Mesendoderm (in vitro differentiated cells): ENCODE results near the gene RPP21.

Experiments used
- DNase-seq: peaks from one replicate; pipeline ENCODE4 v3.0.0; 2013
- H2AK5ac ChIP-seq: 2 replicates; pipeline ENCODE4 v1.6.1; 2013; ENCODE audit warnings: low read length, inconsistent platforms
- H2BK120ac ChIP-seq: 2 replicates; pipeline ENCODE4 v1.6.1; 2013; ENCODE audit warnings: low read depth, mild to moderate bottlenecking, low read length, moderate library complexity, mixed read lengths
- H2BK15ac ChIP-seq: replicated peaks from 2 replicates; pipeline ENCODE4 v1.6.1; 2013; ENCODE audit warnings: low read depth, mild to moderate bottlenecking, moderate library complexity
- H2BK5ac ChIP-seq: 2 replicates; pipeline ENCODE4 v1.6.1; 2013; ENCODE audit warnings: low read length, inconsistent platforms
- H3K18ac ChIP-seq: 2 replicates; pipeline ENCODE4 v1.6.1; 2013; ENCODE audit warnings: mild to moderate bottlenecking, low read length, mixed read lengths
- H3K23ac ChIP-seq: one replicate; pipeline ENCODE4 v1.6.1; 2013; ENCODE audit warnings: low read length
- H3K27ac ChIP-seq: 2 replicates; pipeline ENCODE4 v1.5.1; 2013; ENCODE audit warnings: low read depth, mild to moderate bottlenecking, inconsistent platforms, low read length, moderate library complexity
- H3K27me3 ChIP-seq: 2 replicates; pipeline ENCODE4 v1.6.1; 2013; ENCODE audit warnings: low read length, control low read depth, mild to moderate bottlenecking, inconsistent platforms; ENCODE audit not compliant: insufficient read depth, poor library complexity
- H3K36me3 ChIP-seq: 2 replicates; pipeline ENCODE4 v1.6.1; 2013; ENCODE audit warnings: low read length, inconsistent platforms; ENCODE audit not compliant: control insufficient read depth, insufficient read depth
- H3K4ac ChIP-seq: one replicate; pipeline ENCODE4 v1.6.1; 2013; ENCODE audit warnings: low read depth, mild to moderate bottlenecking, low read length, moderate library complexity
- H3K4me1 ChIP-seq: 2 replicates; pipeline ENCODE4 v1.6.1; 2013; ENCODE audit warnings: low read depth, low read length, inconsistent platforms; ENCODE audit not compliant: control insufficient read depth
- H3K4me2 ChIP-seq: 2 replicates; pipeline ENCODE4 v1.6.1; 2013; ENCODE audit warnings: low read length
- H3K4me3 ChIP-seq: 2 replicates; pipeline ENCODE4 v1.5.1; 2013; ENCODE audit warnings: mild to moderate bottlenecking, low read length
- H3K56ac ChIP-seq: one replicate; pipeline ENCODE4 v1.6.1; 2013; ENCODE audit warnings: low read length
- H3K79me1 ChIP-seq: 2 replicates; pipeline ENCODE4 v1.6.1; 2013; ENCODE audit warnings: low read length, inconsistent platforms
- H3K79me2 ChIP-seq: 2 replicates; pipeline ENCODE4 v1.6.1; 2013; ENCODE audit warnings: mild to moderate bottlenecking, low read length; ENCODE audit not compliant: control insufficient read depth, insufficient read depth
- H3K9ac ChIP-seq: 2 replicates; pipeline ENCODE4 v1.6.1; 2013; ENCODE audit warnings: low read length, inconsistent platforms
- H4K5ac ChIP-seq: one replicate; pipeline ENCODE4 v1.6.1; 2013; ENCODE audit warnings: low read length
- H4K8ac ChIP-seq: one replicate; pipeline ENCODE4 v1.6.1; 2013; ENCODE audit warnings: low read depth, mild to moderate bottlenecking, control low read depth, low read length, moderate library complexity
- WGBS: extraction: QIAGEN DNeasy Blood & Tissue Kit; methylation state at CpG from one replicate; pipeline ENCODE4 v1.1.7; 2013; ENCODE audit warnings: low lambda C conversion rate, missing lambda C conversion rate; ENCODE audit not compliant: insufficient coverage; ENCODE audit errors: extremely low coverage; 5-methylcytosine and 5-hydroxymethylcytosine counted together

The RPP21 gene

DNA sequence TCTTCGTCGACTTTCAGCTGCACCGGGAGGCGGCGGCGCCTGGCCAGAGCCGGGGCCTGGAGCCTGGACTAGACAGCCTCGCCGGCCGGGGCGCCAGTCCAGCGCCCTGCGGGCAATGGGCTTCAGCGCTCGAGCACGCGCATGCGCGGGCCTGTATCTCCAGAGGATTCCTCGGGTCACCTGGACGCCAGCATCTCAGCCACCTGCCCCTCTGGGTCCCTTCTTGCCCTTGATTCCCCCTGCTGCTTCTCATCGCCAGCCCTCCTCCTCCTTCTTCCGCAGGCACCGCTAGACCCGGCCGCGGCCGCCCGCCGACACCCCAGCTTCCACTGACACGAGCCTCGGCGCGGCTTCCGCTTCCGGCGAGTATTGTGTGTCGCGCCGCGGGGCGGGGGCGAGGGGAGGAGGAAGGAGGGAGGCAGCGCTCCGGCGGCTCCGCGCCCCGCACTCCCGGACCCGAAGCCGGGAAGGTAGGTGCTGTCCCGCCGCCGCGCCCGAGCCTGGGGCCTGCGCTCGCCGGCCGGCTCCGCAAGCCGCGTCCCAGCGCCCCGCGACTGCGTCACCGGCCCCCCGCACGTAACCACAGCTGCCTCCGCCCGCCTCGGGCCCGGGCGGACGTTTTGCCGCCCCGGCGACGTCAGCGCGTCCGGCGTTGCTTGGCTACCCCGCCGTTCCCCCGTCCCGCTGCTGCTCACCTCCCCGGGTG lies 18.3 kb upstream of the RPP21 start, which contains the start of gene TRIM39:
Gene TRIM39 (plus strand): TSS at position 402 of the 706 bp plus-strand sequence. CDS start 2,391 bp downstream, outside the sequence.
- Histone ChIP-seq H3K4me1 (peaks cover 2% of the 10 kb centered on the region), H3K4me3 (peak within 1 kb of the TSS; percentile 95), H3K79me2 (peaks cover 33% of the 10 kb centered on the region), H4K8ac (no peak within 1 kb of the TSS), H3K36me3 (no peaks in the 10 kb centered on the region), H4K5ac (no peak within 1 kb of the TSS), H2BK120ac (no peak within 1 kb of the TSS), H3K23ac (no peak within 1 kb of the TSS), H2AK5ac (no peak within 1 kb of the TSS), H3K9ac (peak within 1 kb of the TSS; percentile 90), H3K4me2 (peak within 1 kb of the TSS; percentile 74), H3K27me3 (no peaks in the 10 kb centered on the region), H3K27ac (peak within 1 kb of the TSS; percentile 91), H3K56ac (peak within 1 kb of the TSS; percentile 99), H3K18ac (peak within 1 kb of the TSS; percentile 81), H3K4ac (peak within 1 kb of the TSS; percentile 87), H2BK5ac (peak within 1 kb of the TSS; percentile 88), H2BK15ac (no peak within 1 kb of the TSS), H3K79me1 (peaks cover 7% of the 10 kb centered on the region)
- DNase-seq = peak; percentile 86
- WGBS = no CpG with 5 or more reads among the region's 90 CpGs

DNA sequence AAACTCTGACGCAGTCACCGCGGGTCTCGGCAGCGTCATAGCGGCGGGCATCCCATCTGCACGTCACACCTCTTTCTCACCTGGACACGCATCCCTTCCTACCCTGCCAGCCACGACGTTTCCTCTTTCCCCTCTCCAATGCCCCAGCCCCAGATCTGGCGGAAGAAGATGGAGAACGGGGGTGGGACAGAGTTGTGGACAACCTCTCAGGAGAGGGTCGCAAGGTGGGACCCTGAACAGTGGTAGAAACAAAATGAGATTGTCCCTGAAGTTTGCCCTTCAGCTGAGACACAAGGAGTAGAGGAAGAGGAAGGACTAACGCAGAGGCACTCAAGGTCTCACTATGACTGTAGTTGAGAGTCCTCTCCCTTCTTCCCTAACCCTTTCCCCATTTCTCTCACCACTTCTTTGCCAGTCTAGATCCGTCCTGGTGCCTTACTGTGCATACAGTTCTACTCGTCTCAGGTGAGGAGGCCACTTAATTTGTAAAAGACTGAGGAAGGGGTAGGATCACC lies 17.7 kb upstream of the RPP21 start:
- no peak for DNase-seq
- no CpG with 5 or more reads among the region's 17 CpGs for WGBS
- H4K5ac ChIP-seq = no peak overlapping the region
- peak overlapping the region; percentile 99 for H3K56ac ChIP-seq
- no peak overlapping the region for H2AK5ac ChIP-seq
- H3K4me2 ChIP-seq = peak overlapping the region; percentile 12
- H3K4me1 ChIP-seq = peaks cover 2% of the 10 kb centered on the region
- H2BK15ac ChIP-seq = no peak overlapping the region
- no peak overlapping the region for H3K4ac ChIP-seq
- peaks cover 6% of the 10 kb centered on the region for H3K79me1 ChIP-seq
- peak overlapping the region; percentile 90 for H3K9ac ChIP-seq
- no peak overlapping the region for H2BK5ac ChIP-seq
- no peak overlapping the region for H2BK120ac ChIP-seq
- peak overlapping the region; percentile 95 for H3K4me3 ChIP-seq
- H3K23ac ChIP-seq = no peak overlapping the region
- H3K27me3 ChIP-seq = no peaks in the 10 kb centered on the region
- no peak overlapping the region for H4K8ac ChIP-seq
- peaks cover 28% of the 10 kb centered on the region for H3K79me2 ChIP-seq
- H3K27ac ChIP-seq = no peak overlapping the region
- no peaks in the 10 kb centered on the region for H3K36me3 ChIP-seq
- H3K18ac ChIP-seq = no peak overlapping the region

DNA sequence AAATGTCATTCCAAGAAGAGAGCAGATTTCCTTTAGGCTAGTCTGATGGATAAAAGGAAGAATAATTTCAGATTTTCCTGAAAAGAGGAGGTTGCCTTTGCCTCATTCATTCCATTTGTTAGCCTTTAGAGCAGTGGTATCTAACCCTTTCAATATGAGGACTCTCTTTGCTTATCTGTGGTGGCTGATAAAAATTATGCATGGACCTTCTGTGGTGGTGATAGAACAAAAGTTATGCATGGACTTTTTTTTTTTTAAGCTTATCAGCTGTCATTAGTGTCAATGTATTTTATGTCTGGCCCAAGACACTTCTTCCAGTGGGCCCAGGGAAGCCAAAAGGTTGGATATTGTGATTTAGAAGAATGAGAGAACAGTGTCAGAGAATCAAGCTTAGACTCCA lies 16.6 kb upstream of the RPP21 start:
- Histone ChIP-seq H3K27me3 (no peaks in the 10 kb centered on the region), H2BK120ac (no peak overlapping the region), H3K79me1 (peaks cover 4% of the 10 kb centered on the region), H3K4me3 (no peak overlapping the region), H2BK5ac (no peak overlapping the region), H3K4me2 (no peak overlapping the region), H3K9ac (no peak overlapping the region), H3K18ac (no peak overlapping the region), H3K36me3 (no peaks in the 10 kb centered on the region), H4K8ac (no peak overlapping the region), H4K5ac (no peak overlapping the region), H3K56ac (no peak overlapping the region), H2AK5ac (no peak overlapping the region), H3K79me2 (peaks cover 18% of the 10 kb centered on the region), H3K23ac (no peak overlapping the region), H3K4me1 (peaks cover 2% of the 10 kb centered on the region), H3K4ac (no peak overlapping the region), H2BK15ac (no peak overlapping the region), H3K27ac (no peak overlapping the region)
- DNase-seq = no peak

DNA sequence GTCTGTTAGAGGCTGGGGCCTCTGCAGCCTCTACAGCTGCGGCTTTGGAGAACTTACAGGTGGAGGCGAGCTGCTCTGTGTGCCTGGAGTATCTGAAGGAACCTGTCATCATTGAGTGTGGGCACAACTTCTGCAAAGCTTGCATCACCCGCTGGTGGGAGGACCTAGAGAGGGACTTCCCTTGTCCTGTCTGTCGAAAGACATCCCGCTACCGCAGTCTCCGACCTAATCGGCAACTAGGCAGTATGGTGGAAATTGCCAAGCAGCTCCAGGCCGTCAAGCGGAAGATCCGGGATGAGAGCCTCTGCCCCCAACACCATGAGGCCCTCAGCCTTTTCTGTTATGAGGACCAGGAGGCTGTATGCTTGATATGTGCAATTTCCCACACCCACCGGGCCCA lies 15.6 kb upstream of the RPP21 start:
- Histone ChIP-seq H2BK120ac (no peak overlapping the region), H3K36me3 (no peaks in the 10 kb centered on the region), H3K79me1 (peaks cover 4% of the 10 kb centered on the region), H3K79me2 (peaks cover 12% of the 10 kb centered on the region), H3K4me2 (no peak overlapping the region), H3K23ac (no peak overlapping the region), H2BK15ac (no peak overlapping the region), H3K18ac (no peak overlapping the region), H2AK5ac (no peak overlapping the region), H3K4me1 (peaks cover 2% of the 10 kb centered on the region), H2BK5ac (no peak overlapping the region), H3K27me3 (no peaks in the 10 kb centered on the region), H4K8ac (no peak overlapping the region), H3K9ac (no peak overlapping the region), H4K5ac (no peak overlapping the region), H3K27ac (no peak overlapping the region), H3K4ac (no peak overlapping the region), H3K4me3 (no peak overlapping the region), H3K56ac (no peak overlapping the region)
- peak; percentile 50 for DNase-seq
- no CpG with 5 or more reads among the region's 12 CpGs for WGBS

DNA sequence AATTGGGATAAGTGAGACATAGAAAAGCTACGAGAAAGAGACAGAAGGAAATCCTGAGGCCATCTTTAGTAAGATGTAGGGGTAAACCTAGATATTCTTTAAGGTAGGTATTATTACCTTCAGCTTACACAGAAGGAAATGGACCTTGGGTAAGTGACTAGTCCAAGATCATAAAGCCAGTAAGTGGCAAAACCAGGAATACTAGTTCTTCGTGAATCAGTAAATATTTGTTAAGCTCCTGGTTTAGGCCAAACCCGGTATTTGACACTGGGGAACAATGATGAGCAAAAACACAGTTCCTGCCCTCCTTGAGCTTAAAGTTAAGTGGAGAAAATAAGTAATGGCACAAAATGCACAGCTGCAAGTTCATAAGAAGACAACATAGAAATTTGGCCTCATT lies 13.0 kb upstream of the RPP21 start:
- H3K27ac ChIP-seq = no peak overlapping the region
- H3K23ac ChIP-seq = no peak overlapping the region
- no peaks in the 10 kb centered on the region for H3K27me3 ChIP-seq
- no peak overlapping the region for H3K18ac ChIP-seq
- no peak for DNase-seq
- no peak overlapping the region for H4K8ac ChIP-seq
- H3K56ac ChIP-seq = no peak overlapping the region
- H3K79me2 ChIP-seq = no peaks in the 10 kb centered on the region
- no CpG with 5 or more reads among the region's 3 CpGs for WGBS
- H3K4ac ChIP-seq = no peak overlapping the region
- H3K4me2 ChIP-seq = no peak overlapping the region
- H2AK5ac ChIP-seq = no peak overlapping the region
- H3K79me1 ChIP-seq = peaks cover 4% of the 10 kb centered on the region
- no peak overlapping the region for H2BK15ac ChIP-seq
- no peak overlapping the region for H2BK5ac ChIP-seq
- no peaks in the 10 kb centered on the region for H3K36me3 ChIP-seq
- H3K4me1 ChIP-seq = peaks cover 2% of the 10 kb centered on the region
- no peak overlapping the region for H4K5ac ChIP-seq
- H3K4me3 ChIP-seq = no peak overlapping the region
- no peak overlapping the region for H2BK120ac ChIP-seq
- no peak overlapping the region for H3K9ac ChIP-seq
